Smooth muscle cell of the brain vasculature (primary cell): ENCODE data around the gene MLLT10.

Experiments
- DNase-seq: peaks from one replicate; pipeline ENCODE4 v3.0.0-alpha.2; 2012; ENCODE audit warnings: low read depth, low spot score

Gene MLLT10

GRCh38 chr10:21732067-21732772, 198.2 kb downstream of the MLLT10 start:
- DNase-seq = peak; percentile 75

- DNase-seq = no peak
Observed at GRCh38 chr10:21733710-21734109, 199.7 kb downstream of the MLLT10 start.

GRCh38 chr10:21737106-21737505, 203.1 kb downstream of the MLLT10 start:
- DNase-seq = no peak

- DNase-seq = no peak
Observed at GRCh38 chr10:21740989-21741388, 207.0 kb downstream of the MLLT10 start.

GRCh38 chr10:21742740-21743412, 208.8 kb downstream of the MLLT10 start:
- no peak for DNase-seq

GRCh38 chr10:21744223-21744622, 210.2 kb downstream of the MLLT10 start:
- DNase-seq = no peak

- DNase-seq = no peak
Observed at GRCh38 chr10:21746118-21746517, 212.1 kb downstream of the MLLT10 start.

GRCh38 chr10:21747809-21748208, 213.8 kb downstream of the MLLT10 start:
- DNase-seq = no peak

GRCh38 chr10:21749788-21750187, 215.8 kb downstream of the MLLT10 start:
- DNase-seq = no peak

GRCh38 chr10:21750424-21750823, 216.4 kb downstream of the MLLT10 start:
- no peak for DNase-seq

GRCh38 chr10:21751341-21752310, 217.6 kb downstream of the MLLT10 start:
- DNase-seq = no peak

- DNase-seq = no peak
Observed at GRCh38 chr10:21753497-21754270, 219.7 kb downstream of the MLLT10 start.

GRCh38 chr10:21754410-21755011, 220.5 kb downstream of the MLLT10 start:
- no peak for DNase-seq

GRCh38 chr10:21756707-21757106, 222.7 kb downstream of the MLLT10 start:
- DNase-seq = no peak

- no peak for DNase-seq
Observed at GRCh38 chr10:21757185-21757901, 223.3 kb downstream of the MLLT10 start.

- no peak for DNase-seq
Observed at GRCh38 chr10:21758239-21758638, 224.2 kb downstream of the MLLT10 start.

- no peak for DNase-seq
Observed at GRCh38 chr10:21758696-21759095, 224.7 kb downstream of the MLLT10 start.

GRCh38 chr10:21759232-21759631, 225.2 kb downstream of the MLLT10 start:
- DNase-seq = no peak

GRCh38 chr10:21760332-21760731, 226.3 kb downstream of the MLLT10 start:
- no peak for DNase-seq

- no peak for DNase-seq
Observed at GRCh38 chr10:21764466-21765189, 230.6 kb downstream of the MLLT10 start.
